ENCODE measurements around the gene ANKRD30A. TPM values are rescaled to one million over a fixed set of nuclear protein-coding genes. Genes with fewer than 3 reads are reported as not detected.

ANKRD30A gene
- total RNA-seq, 1 experiment from 2014 or later, result not detected

GRCh38 chr10:37124532-37124931 lies 866 bp upstream of the ANKRD30A start (continued):
- TF ChIP-seq, protein P1, sequence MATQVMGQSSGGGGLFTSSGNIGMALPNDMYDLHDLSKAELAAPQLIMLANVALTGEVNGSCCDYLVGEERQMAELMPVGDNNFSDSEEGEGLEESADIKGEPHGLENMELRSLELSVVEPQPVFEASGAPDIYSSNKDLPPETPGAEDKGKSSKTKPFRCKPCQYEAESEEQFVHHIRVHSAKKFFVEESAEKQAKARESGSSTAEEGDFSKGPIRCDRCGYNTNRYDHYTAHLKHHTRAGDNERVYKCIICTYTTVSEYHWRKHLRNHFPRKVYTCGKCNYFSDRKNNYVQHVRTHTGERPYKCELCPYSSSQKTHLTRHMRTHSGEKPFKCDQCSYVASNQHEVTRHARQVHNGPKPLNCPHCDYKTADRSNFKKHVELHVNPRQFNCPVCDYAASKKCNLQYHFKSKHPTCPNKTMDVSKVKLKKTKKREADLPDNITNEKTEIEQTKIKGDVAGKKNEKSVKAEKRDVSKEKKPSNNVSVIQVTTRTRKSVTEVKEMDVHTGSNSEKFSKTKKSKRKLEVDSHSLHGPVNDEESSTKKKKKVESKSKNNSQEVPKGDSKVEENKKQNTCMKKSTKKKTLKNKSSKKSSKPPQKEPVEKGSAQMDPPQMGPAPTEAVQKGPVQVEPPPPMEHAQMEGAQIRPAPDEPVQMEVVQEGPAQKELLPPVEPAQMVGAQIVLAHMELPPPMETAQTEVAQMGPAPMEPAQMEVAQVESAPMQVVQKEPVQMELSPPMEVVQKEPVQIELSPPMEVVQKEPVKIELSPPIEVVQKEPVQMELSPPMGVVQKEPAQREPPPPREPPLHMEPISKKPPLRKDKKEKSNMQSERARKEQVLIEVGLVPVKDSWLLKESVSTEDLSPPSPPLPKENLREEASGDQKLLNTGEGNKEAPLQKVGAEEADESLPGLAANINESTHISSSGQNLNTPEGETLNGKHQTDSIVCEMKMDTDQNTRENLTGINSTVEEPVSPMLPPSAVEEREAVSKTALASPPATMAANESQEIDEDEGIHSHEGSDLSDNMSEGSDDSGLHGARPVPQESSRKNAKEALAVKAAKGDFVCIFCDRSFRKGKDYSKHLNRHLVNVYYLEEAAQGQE (IDR thresholded peaks at IDR 0.05; ENCODE audit: low read depth), result no peak
- no peak for TF ChIP-seq RAD21 (IDR thresholded peaks at IDR 0.05; ENCODE audit: low read depth)
- TF ChIP-seq SP1 (IDR thresholded peaks at IDR 0.05; ENCODE audit: low read depth), result no peak
- TF ChIP-seq ELF1 (IDR thresholded peaks at IDR 0.05; ENCODE audit: borderline replicate concordance, low read depth), result no peak
- TF ChIP-seq ZFX (IDR thresholded peaks at IDR 0.05), result no peak
- no peak for TF ChIP-seq JUND (IDR thresholded peaks at IDR 0.05)
- TF ChIP-seq SRF (IDR thresholded peaks at IDR 0.05; ENCODE audit: low read depth), result no peak
- TF ChIP-seq FOSL1 (IDR thresholded peaks at IDR 0.05; ENCODE audit: low read depth), result no peak

DNA sequence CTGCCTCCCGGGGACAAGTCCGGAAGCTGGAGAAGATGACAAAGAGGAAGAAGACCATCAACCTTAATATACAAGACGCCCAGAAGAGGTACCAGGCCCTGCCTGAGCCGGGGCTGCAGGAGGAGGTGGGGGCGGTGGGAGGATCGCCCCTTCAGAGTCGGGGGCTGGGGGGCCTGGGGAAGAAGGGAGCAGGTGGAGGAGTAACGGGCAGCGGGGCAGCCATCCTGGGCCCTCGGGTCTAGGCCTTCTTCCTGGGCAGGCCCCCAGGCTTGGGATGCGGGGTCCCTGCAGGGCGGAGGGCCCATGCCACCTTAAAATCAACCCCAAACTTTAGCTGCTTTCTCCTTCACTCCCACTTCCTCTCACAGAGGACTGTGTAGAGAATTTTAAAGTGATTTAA lies 523 bp downstream of the ANKRD30A start:
- Histone ChIP-seq H2AFZ (ENCODE audit: low read depth, low read length, poor library complexity, severe bottlenecking) (no peak overlapping the region), H4K20me1 (ENCODE audit: insufficient read depth) (no peaks in the 10 kb centered on the region), H3K9me3 (ENCODE audit: control insufficient read depth in 1 of 2, insufficient read depth in 1 of 2, low read depth in 1 of 2, low read length in 2 of 2) (peaks cover 0 to 3% of the 10 kb centered on the region in 2 experiments; a peak in 1 of 4 replicates), H3K27ac (ENCODE audit: low read depth, low read length) (no peak overlapping the region), H3K4me1 (ENCODE audit: control insufficient read depth in 1 of 2, insufficient read depth in 2 of 2, low read length in 2 of 2) (no peaks in the 10 kb centered on the region), H3K36me3 (ENCODE audit: control insufficient read depth in 1 of 2, insufficient read depth in 2 of 2, low read length in 2 of 2) (no peaks in the 10 kb centered on the region), H3K79me2 (ENCODE audit: insufficient read depth, low read length) (no peaks in the 10 kb centered on the region), H3K9ac (ENCODE audit: low read length) (no peak overlapping the region), H3K4me2 (ENCODE audit: low read length) (no peak overlapping the region), H3K27me3 (ENCODE audit: insufficient read depth, low read length) (no peaks in the 10 kb centered on the region), H3K9me2 (ENCODE audit: insufficient read depth) (no peaks in the 10 kb centered on the region), H3K4me3 (replicated peaks in 1 of 2; ENCODE audit: low read depth in 1 of 2, low read length in 2 of 2) (no peak overlapping the region)
- ATAC-seq (no peak), DNase-seq (ENCODE audit: low read depth, low spot score) (no peak)
- ChIA-PET CTCF (no interaction called here), RAD21 (ENCODE audit: low non-redundant PET in 1 of 2, low total read pairs in 2 of 2, uncharacterized antibody in 2 of 2, unreplicated experiment in 2 of 2) (no interaction called here), POLR2A (no interaction called here)
- intact Hi-C loops (cut with micrococcal nuclease), result no loop called here
- BruUV-seq (replicated peaks), result no TSS peak
- no peak for TF ChIP-seq ELF1 (IDR thresholded peaks at IDR 0.05; ENCODE audit: borderline replicate concordance, low read depth)
- no peak for TF ChIP-seq SIN3A (IDR thresholded peaks at IDR 0.05; ENCODE audit: low read depth)
- no peak for TF ChIP-seq JUND (IDR thresholded peaks at IDR 0.05)
- TF ChIP-seq POLR2A (IDR thresholded peaks at IDR 0.05; ENCODE audit: borderline replicate concordance, extremely low read depth, insufficient read depth, insufficient read length), result no peak
- TF ChIP-seq CEBPB (IDR thresholded peaks at IDR 0.05; ENCODE audit: low read depth), result no peak
- no peak for TF ChIP-seq EZH2phosphoT487 (IDR thresholded peaks at IDR 0.05; ENCODE audit: borderline replicate concordance)
- TF ChIP-seq SP1 (IDR thresholded peaks at IDR 0.05; ENCODE audit: low read depth), result no peak
- TF ChIP-seq, protein P1 (IDR thresholded peaks at IDR 0.05; ENCODE audit: low read depth), result no peak
- TF ChIP-seq ZBTB33 (IDR thresholded peaks at IDR 0.05; ENCODE audit: extremely low read depth, insufficient replicate concordance, low read length), result no peak
- no peak for TF ChIP-seq EGR1 (IDR thresholded peaks at IDR 0.05; ENCODE audit: low read depth)
- no peak for TF ChIP-seq EZH2 (IDR thresholded peaks at IDR 0.05)
- no peak for TF ChIP-seq ZNF274 (IDR thresholded peaks at IDR 0.05; ENCODE audit: low read depth, low read length)
- no peak for TF ChIP-seq RAD21 (IDR thresholded peaks at IDR 0.05; ENCODE audit: low read depth)
- TF ChIP-seq ZFX (IDR thresholded peaks at IDR 0.05), result no peak
- no peak for TF ChIP-seq MAX (IDR thresholded peaks at IDR 0.05)
- no peak for TF ChIP-seq CBX3 (IDR thresholded peaks at IDR 0.05; ENCODE audit: low read depth)
